K562 (cell line): Measurements from ENCODE around the gene RNFT2.

ENCODE experiments used
- MIER1 ChIP-seq: fragments of 450-650 bp; IDR thresholded peaks from 2 replicates; pipeline ENCODE4 v1.6.1; 2016; ENCODE audit warnings: antibody characterized with exemption, mild to moderate bottlenecking, low read depth
- POLR2A ChIP-seq: fragments of 450-650 bp; conservative IDR thresholded peaks from 2 replicates; pipeline ENCODE4 v1.6.1; 2016
- ZNF311 ChIP-seq: fragments of 250-450 bp; sonication (Bioruptor Pico); IDR thresholded peaks from 2 replicates; pipeline ENCODE4 v1.4.0; 2020; ENCODE audit warnings: mild to moderate bottlenecking, moderate library complexity

- TF ChIP-seq POLR2A (no peak), MIER1 (no peak), ZNF311 (CRISPR knock-in tag) (no peak)
Observed at GRCh38 chr12:116713527-116713926, 24.6 kb upstream of the RNFT2 start.
